Gastroesophageal sphincter (tissue), 3 donors: ENCODE data around the gene C14orf180.

Experiments
- POLR2AphosphoS5 ChIP-seq: sonication (generic); formaldehyde crosslinking; IDR thresholded peaks from one replicate; pipeline ENCODE4 v1.6.1; 2017; ENCODE audit warnings: antibody characterized with exemption
- TF ChIP-seq, protein P1 (sequence below), 4 experiments: fragments of 200-600 bp in 2 of 4; fragments of 450-650 bp in 2 of 4; sonication (generic) in 1 of 4; IDR thresholded peaks; one replicate each; pipeline ENCODE4 v1.5.1; 2017 to 2019; ENCODE audit warnings: antibody characterized with exemption in 4 of 4, mild to moderate bottlenecking in 2 of 4, moderate library complexity in 2 of 4

DNA sequence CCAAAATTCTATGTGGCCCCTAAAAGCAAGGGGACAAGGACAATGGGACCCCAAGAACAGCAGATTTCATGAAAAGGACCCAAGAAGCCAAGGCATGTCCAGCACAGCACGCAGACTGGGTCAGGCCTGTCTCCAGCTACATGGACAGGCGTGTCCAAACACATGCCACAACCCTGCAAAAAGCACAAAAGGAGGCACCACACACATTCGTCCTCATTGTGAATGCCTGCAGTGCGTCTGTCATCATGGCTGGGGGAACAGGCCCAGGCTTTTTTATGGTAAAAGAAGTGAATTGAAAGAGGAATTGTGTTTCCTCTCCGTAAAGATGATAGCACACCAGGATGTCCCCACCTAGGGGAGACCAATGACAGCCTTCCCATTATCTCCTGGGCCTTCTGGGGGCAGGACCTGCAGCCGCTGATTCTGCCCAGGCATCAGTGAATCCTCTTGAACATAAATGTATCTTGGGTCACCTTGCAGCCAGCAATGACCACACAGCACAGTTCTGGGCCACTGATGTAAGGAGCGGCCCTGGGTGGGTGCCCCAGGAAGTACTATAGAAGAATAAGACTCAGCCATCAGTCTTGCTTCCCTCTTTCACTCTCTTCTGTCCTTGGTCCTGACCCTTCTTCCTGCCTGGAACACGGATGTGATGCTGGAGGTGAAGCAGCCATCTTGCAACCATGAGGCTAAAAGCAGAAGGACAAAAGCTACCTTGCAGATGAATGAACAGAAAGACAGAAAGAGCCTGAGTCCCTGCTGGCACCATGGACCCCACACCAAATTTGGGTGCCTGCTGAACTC lies 29.8 kb upstream of the C14orf180 start:
- TF ChIP-seq POLR2AphosphoS5: no peak
- TF ChIP-seq, protein P1, sequence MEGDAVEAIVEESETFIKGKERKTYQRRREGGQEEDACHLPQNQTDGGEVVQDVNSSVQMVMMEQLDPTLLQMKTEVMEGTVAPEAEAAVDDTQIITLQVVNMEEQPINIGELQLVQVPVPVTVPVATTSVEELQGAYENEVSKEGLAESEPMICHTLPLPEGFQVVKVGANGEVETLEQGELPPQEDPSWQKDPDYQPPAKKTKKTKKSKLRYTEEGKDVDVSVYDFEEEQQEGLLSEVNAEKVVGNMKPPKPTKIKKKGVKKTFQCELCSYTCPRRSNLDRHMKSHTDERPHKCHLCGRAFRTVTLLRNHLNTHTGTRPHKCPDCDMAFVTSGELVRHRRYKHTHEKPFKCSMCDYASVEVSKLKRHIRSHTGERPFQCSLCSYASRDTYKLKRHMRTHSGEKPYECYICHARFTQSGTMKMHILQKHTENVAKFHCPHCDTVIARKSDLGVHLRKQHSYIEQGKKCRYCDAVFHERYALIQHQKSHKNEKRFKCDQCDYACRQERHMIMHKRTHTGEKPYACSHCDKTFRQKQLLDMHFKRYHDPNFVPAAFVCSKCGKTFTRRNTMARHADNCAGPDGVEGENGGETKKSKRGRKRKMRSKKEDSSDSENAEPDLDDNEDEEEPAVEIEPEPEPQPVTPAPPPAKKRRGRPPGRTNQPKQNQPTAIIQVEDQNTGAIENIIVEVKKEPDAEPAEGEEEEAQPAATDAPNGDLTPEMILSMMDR (IDR thresholded peaks at IDR 0.05): no peak
